SJSA1 (cell line): ENCODE measurements around the gene WWTR1. TPM values are rescaled to one million over a fixed set of nuclear protein-coding genes. Genes with fewer than 3 reads are reported as not detected.

Experiments used
- DNase-seq, 2 experiments: peaks; one replicate each; pipeline ENCODE4 v3.0.0-alpha.2; 2015 to 2020; ENCODE audit warnings: low spot score in 2 of 2, low read depth in 1 of 2
- H3K27ac ChIP-seq: fragments of 250-450 bp; sonication (Bioruptor Pico); 2 replicates; pipeline ENCODE4 v1.5.1; 2020; ENCODE audit warnings: mild to moderate bottlenecking, moderate library complexity
- H3K27me3 ChIP-seq: fragments of 250-450 bp; sonication (Bioruptor Pico); replicated peaks from 2 replicates; pipeline ENCODE4 v1.5.1; 2020; ENCODE audit warnings: mild to moderate bottlenecking, moderate library complexity
- H3K36me3 ChIP-seq: fragments of 250-450 bp; sonication (Bioruptor Pico); 2 replicates; pipeline ENCODE4 v1.5.1; 2020; ENCODE audit warnings: mild to moderate bottlenecking
- H3K4me1 ChIP-seq: fragments of 250-450 bp; sonication (Bioruptor Pico); replicated peaks from 2 replicates; pipeline ENCODE4 v1.6.1; 2021; ENCODE audit warnings: mild to moderate bottlenecking
- H3K4me3 ChIP-seq: fragments of 250-450 bp; sonication (Bioruptor Pico); 2 replicates; pipeline ENCODE4 v1.5.1; 2020; ENCODE audit warnings: mild to moderate bottlenecking
- H3K9me3 ChIP-seq: fragments of 250-450 bp; sonication (Bioruptor Pico); replicated peaks from 2 replicates; pipeline ENCODE4 v1.5.1; 2020; ENCODE audit warnings: mild to moderate bottlenecking
- total RNA-seq: library from RNA; depleted of rRNA; stranded (reverse); fragments of >200 nt; shearing (Covaris generic); gene quantifications from 2 replicates; pipeline ENCODE4 v1.2.3, GENCODE V29; 2014

The WWTR1 gene
- total RNA-seq, 1 experiment from 2014 or later, result 43.0 TPM

DNA sequence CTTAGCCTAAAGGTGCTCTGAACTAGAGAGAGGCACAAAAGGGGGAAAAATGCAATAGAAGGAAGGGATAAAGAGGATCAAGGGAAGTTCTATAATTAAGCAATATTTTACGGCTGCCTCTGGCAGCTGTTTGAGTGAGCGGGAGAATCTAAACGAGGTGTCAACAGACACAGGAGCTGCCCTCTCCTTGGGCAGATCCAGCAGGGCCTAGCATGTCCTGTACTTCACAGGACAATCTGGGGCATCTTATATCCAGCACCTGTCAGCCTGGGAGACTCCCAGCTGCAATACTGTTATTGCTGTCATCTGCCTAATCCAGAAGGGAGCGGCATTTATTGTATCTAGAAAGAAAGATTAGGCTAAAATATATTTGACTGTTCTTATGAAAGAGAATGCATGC is 68.9 kb downstream of the WWTR1 start:
- H3K4me1 ChIP-seq, result peaks cover 46% of the 10 kb centered on the region
- no peaks in the 10 kb centered on the region; the same call in 1 of the 2 replicates for H3K36me3 ChIP-seq
- no peak overlapping the region for H3K4me3 ChIP-seq
- DNase-seq, result no peak
- H3K27ac ChIP-seq, result no peak overlapping the region
- H3K27me3 ChIP-seq, result no peaks in the 10 kb centered on the region
- no peaks in the 10 kb centered on the region for H3K9me3 ChIP-seq

DNA sequence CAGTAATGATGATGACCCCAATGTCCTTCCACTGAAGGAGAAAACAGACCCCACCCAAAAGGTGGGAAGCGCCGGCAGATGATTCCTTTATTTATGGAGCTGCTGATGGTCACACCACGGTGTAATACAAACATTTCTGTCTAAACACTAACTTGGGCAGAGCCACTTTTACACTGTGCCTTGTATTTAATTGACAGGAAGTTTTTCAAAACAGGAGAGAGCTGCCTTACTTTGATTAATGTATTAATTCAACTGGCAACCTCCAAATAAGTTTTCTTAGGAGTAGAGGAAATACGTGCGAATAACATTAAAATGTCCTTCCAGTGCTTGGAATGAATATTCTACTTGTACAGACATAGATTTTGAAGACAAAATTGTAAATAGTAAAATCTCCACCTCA is 70.4 kb downstream of the WWTR1 start:
- H3K27me3 ChIP-seq, result no peaks in the 10 kb centered on the region
- no peak for DNase-seq
- peaks cover 59% of the 10 kb centered on the region for H3K4me1 ChIP-seq
- H3K27ac ChIP-seq, result no peak overlapping the region
- H3K36me3 ChIP-seq, result no peaks in the 10 kb centered on the region; the same call in 1 of the 2 replicates
- H3K4me3 ChIP-seq, result no peak overlapping the region
- H3K9me3 ChIP-seq, result no peaks in the 10 kb centered on the region

GRCh38 chr3:149586871-149587270 is 71.0 kb downstream of the WWTR1 start:
- DNase-seq, result no peak
- H3K4me3 ChIP-seq, result no peak overlapping the region
- no peak overlapping the region for H3K27ac ChIP-seq
- no peaks in the 10 kb centered on the region; the same call in 1 of the 2 replicates for H3K36me3 ChIP-seq
- peaks cover 64% of the 10 kb centered on the region for H3K4me1 ChIP-seq
- no peaks in the 10 kb centered on the region for H3K27me3 ChIP-seq
- no peaks in the 10 kb centered on the region for H3K9me3 ChIP-seq

GRCh38 chr3:149585401-149585726 is 72.5 kb downstream of the WWTR1 start:
- H3K4me1 ChIP-seq, result peaks cover 79% of the 10 kb centered on the region

GRCh38 chr3:149583921-149584635 is 73.7 kb downstream of the WWTR1 start:
- no peaks in the 10 kb centered on the region for H3K36me3 ChIP-seq
- peak overlapping the region; percentile 90 for H3K27ac ChIP-seq
- H3K4me1 ChIP-seq, result peaks cover 84% of the 10 kb centered on the region
- no peaks in the 10 kb centered on the region for H3K27me3 ChIP-seq
- no peak overlapping the region for H3K4me3 ChIP-seq
- no peaks in the 10 kb centered on the region for H3K9me3 ChIP-seq
- DNase-seq, result no peak

More at GRCh38 chr3:149585401-149585726, 72.5 kb downstream of the WWTR1 start:
- Histone ChIP-seq H3K9me3 (no peaks in the 10 kb centered on the region), H3K36me3 (no peaks in the 10 kb centered on the region; the same call in 1 of the 2 replicates), H3K27me3 (no peaks in the 10 kb centered on the region), H3K27ac (no peak overlapping the region), H3K4me3 (no peak overlapping the region)
- no peak for DNase-seq

- Histone ChIP-seq H3K36me3 (no peaks in the 10 kb centered on the region), H3K4me3 (no peak overlapping the region), H3K4me1 (peaks cover 88% of the 10 kb centered on the region), H3K27ac (peak overlapping the region; percentile 90), H3K27me3 (no peaks in the 10 kb centered on the region), H3K9me3 (no peaks in the 10 kb centered on the region)
- DNase-seq, result peak; percentile 85 to 87
Observed at GRCh38 chr3:149582395-149582794, 75.4 kb downstream of the WWTR1 start.

DNA sequence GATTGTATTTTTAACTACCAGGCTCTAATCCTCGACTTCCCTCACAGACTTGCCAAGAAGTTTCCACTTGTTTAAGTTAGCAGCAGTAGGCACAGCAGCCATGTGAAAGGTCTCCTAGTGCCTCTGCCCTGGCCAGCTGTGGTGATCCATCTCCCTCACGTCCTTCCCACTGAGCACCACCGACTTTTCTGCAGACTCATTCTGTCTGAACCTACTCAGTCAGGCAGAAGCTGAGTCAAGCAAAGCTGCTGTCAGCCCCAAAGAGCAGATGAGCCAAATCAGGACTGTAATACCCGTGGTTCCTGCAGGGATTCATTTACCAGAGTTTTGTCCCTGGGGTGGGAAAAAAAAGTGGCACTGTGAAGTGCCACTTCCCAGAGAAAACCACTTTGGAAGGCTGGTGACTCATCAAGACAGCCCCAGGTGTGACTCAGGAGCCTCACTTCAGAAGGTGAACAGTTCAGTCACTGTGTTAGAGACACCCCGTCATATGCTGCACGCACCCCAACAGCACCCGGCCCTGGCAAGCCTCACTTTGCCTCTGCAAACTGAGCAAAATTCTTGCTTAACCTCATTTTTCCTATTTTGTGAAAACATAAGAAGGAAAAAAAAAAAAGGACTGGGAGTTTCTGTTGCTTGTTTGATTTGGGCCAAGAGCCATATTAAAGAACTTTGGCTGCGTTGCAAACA is 76.0 kb downstream of the WWTR1 start:
- peak; percentile 79 to 84 for DNase-seq
- no peak overlapping the region for H3K4me3 ChIP-seq
- H3K36me3 ChIP-seq, result no peaks in the 10 kb centered on the region
- H3K27me3 ChIP-seq, result no peaks in the 10 kb centered on the region
- H3K9me3 ChIP-seq, result no peaks in the 10 kb centered on the region
- H3K4me1 ChIP-seq, result peaks cover 88% of the 10 kb centered on the region
- peak overlapping the region; percentile 90 for H3K27ac ChIP-seq

- H3K27me3 ChIP-seq, result no peaks in the 10 kb centered on the region
- no peak for DNase-seq
- H3K4me1 ChIP-seq, result peaks cover 90% of the 10 kb centered on the region
- no peak overlapping the region for H3K4me3 ChIP-seq
- no peaks in the 10 kb centered on the region for H3K9me3 ChIP-seq
- no peaks in the 10 kb centered on the region for H3K36me3 ChIP-seq
- H3K27ac ChIP-seq, result peak overlapping the region; percentile 90
Observed at GRCh38 chr3:149581248-149581647, 76.6 kb downstream of the WWTR1 start.

DNA sequence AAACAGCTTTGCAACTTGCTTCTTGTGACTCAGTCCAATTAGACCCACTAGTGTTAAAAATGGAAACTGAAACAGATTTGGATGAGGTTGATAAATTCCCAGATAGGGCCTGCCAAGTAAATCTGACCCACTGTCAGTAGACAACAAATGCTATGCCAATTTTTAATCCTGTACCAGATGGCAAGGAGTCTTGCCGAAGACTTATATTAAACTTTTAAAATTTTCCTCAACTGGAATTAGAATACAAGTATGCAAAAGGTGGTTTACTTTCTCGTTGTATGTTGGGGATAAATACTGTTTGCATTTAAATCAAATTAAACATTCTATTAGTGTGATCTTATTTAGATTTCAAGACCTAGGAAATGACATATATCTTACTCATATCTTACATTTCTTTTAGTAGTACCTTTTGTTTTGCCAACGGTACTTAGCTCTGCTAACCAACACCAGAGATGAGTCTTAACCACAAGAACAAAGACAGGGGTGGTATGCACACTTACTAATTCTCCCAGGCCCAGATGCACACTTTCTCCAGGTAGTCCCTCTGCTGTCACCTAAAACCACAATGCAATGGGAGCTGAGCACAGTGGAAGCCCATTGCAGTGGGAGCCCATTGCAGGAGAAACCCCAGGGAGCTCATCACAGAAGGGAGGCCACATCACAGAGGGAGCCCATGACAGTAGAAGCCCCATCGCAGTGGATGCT is 77.8 kb downstream of the WWTR1 start:
- Histone ChIP-seq H3K4me1 (peaks cover 95% of the 10 kb centered on the region), H3K9me3 (no peaks in the 10 kb centered on the region), H3K36me3 (no peaks in the 10 kb centered on the region), H3K27ac (peak overlapping the region; percentile 90), H3K27me3 (no peaks in the 10 kb centered on the region), H3K4me3 (no peak overlapping the region)
- DNase-seq, result peak; percentile 50 to 77

DNA sequence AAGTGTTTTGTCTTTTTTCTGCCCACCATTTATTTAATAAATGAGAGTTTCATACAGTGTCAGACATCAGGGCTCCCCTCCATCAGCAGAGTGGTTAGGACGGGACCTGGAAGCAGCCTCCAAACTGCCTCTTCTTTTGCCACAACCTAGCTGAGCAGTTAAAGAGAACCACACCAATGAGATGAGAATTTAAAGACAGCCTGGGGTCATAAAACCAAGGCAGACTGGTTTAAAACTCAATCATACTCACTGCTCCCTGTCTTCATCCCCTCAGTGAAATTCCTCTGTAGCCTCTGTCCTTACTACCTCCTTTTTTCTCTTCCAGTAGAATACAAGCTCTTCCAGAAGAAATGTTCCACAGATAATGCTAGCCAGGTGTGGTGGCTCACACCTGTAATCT is 78.7 kb downstream of the WWTR1 start:
- Histone ChIP-seq H3K9me3 (no peaks in the 10 kb centered on the region), H3K4me3 (no peak overlapping the region), H3K4me1 (peaks cover 95% of the 10 kb centered on the region)

GRCh38 chr3:149577801-149578200 is 80.0 kb downstream of the WWTR1 start:
- H3K9me3 ChIP-seq, result no peaks in the 10 kb centered on the region
- no peak overlapping the region for H3K4me3 ChIP-seq
- no peaks in the 10 kb centered on the region for H3K27me3 ChIP-seq
- H3K36me3 ChIP-seq, result no peaks in the 10 kb centered on the region
- no peak for DNase-seq
- H3K27ac ChIP-seq, result 0 out of 2 replicates have a peak overlapping the region, but pooled peaks have one; percentile 11
- H3K4me1 ChIP-seq, result peaks cover 95% of the 10 kb centered on the region

More for the DNA sequence above, 78.7 kb downstream of the WWTR1 start:
- peak overlapping the region; percentile 90 for H3K27ac ChIP-seq
- H3K27me3 ChIP-seq, result no peaks in the 10 kb centered on the region
- no peaks in the 10 kb centered on the region for H3K36me3 ChIP-seq
- DNase-seq, result no peak

- H3K4me1 ChIP-seq, result peaks cover 89% of the 10 kb centered on the region
- H3K27ac ChIP-seq, result peak overlapping the region; percentile 92
- no peaks in the 10 kb centered on the region for H3K9me3 ChIP-seq
- no peaks in the 10 kb centered on the region for H3K27me3 ChIP-seq
- no peak overlapping the region; the same call in 1 of the 2 replicates for H3K4me3 ChIP-seq
- peak; percentile 87 to 95 for DNase-seq
- H3K36me3 ChIP-seq, result peaks cover 14% of the 10 kb centered on the region
Observed at GRCh38 chr3:149575961-149576564, 81.8 kb downstream of the WWTR1 start.

GRCh38 chr3:149575213-149575960 is 82.4 kb downstream of the WWTR1 start:
- peak; percentile 78 to 87 for DNase-seq
- Histone ChIP-seq H3K4me3 (no peak overlapping the region; the same call in 1 of the 2 replicates), H3K36me3 (peaks cover 14% of the 10 kb centered on the region), H3K4me1 (peaks cover 82% of the 10 kb centered on the region), H3K27me3 (no peaks in the 10 kb centered on the region), H3K27ac (peak overlapping the region; percentile 92), H3K9me3 (no peaks in the 10 kb centered on the region)
